LNCaP clone FGC (cell line): ENCODE results near the gene MOSMO.
"Not testable (repeated sequence)": the region's sequence is repeated elsewhere in the genome, so short reads cannot be mapped to it uniquely, and the experiment has no call there.

Source experiments
- DNase-seq: peaks from one replicate; pipeline ENCODE4 v3.0.0-alpha.2; 2011; ENCODE audit warnings: low read depth
- H3K4me3 ChIP-seq: 2 replicates; pipeline ENCODE4 v1.5.1; 2011; ENCODE audit warnings: mild to moderate bottlenecking, low read depth, low read length, control low read depth
- CTCF ChIP-seq: IDR thresholded peaks from 2 replicates; pipeline ENCODE4 v1.5.1; 2012; ENCODE audit warnings: mild to moderate bottlenecking; ENCODE audit not compliant: control insufficient read depth, insufficient read depth; ENCODE audit errors: extremely low read depth

MOSMO gene

DNA sequence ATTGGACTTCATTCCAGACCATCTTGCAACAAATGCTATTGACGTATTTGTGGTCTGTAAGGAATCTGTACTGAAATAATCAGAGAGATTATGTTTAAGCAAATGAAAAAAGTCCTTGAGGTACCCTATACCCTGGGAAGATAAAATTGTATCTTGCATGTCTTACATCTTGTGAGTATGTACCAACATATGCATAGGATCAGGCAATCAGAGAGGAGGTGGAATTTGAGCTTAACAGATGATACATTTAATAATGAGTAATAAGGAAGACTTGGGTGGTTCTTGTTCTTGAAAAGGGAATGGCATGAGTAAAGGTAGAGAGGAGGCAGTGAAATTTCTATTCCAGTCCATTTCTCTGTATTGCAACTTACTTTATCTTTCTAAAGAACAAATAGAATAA, 10.6 kb downstream of the MOSMO start:
- DNase-seq = no peak
- no peak overlapping the region for H3K4me3 ChIP-seq
- no peak for TF ChIP-seq CTCF

DNA sequence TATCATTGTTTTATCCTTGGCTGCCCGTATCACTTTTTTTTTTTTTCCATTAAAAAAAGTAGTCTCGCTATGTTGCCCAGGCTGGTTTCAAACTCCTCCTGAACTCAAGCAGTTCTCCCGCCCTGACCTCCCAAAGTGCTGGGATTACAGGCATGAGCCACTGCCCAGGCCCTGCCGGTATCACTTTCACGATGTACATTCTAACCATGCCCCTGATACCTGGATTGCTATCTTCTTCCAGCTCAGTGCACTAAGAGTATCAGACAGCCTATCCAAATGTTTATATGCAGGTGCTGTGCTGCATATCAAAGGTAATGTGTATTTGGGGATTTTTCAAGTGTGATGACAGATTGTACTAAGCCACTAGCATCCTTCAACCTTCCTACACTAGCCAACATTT, 14.2 kb downstream of the MOSMO start:
- no peak for DNase-seq
- H3K4me3 ChIP-seq = no peak overlapping the region
- no peak for TF ChIP-seq CTCF

GRCh38 chr16:22023505-22023904, 15.6 kb downstream of the MOSMO start:
- no peak for DNase-seq
- H3K4me3 ChIP-seq = no peak overlapping the region
- no peak for TF ChIP-seq CTCF

DNA sequence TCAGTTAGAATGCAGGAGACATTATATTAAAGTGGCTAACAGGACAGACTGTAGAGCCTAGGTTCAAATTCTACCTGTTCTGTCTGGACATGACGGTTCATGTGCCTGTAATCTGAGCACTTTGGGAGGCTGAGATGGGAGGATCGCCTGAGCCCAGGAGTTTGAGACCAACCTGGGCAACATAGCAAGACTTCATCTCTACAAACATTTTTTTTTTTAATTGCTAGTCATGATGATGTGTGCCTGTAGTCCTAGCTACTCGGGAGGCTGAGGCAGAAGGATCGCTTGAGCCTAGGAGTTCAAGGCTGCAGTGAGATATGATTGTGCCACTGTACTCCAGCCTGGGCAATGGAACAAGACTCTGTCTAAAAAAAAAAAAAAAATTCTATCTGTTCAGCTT, 16.9 kb downstream of the MOSMO start:
- DNase-seq, H3K4me3 ChIP-seq: not testable (repeated sequence)

DNA sequence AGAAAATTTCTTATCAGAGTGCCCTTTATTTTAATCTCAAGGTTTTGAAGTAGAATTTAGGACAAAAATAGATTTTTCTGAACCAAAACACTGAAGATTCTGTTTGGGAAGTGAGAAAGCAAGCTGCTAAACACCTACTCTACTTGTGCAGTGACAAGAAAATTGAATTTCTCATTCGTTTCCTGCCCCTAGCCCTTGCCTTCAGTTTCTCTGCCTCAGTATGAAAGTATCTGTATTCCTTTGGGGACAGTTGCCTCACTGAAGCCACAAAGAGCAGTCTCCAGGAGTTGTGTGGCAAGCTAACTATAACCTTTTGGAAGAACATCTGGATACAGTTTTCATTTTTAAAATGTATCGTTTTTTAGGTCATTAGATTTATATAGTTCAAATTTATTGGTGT, 19.7 kb downstream of the MOSMO start:
- DNase-seq = no peak
- H3K4me3 ChIP-seq = no peak overlapping the region
- no peak for TF ChIP-seq CTCF

DNA sequence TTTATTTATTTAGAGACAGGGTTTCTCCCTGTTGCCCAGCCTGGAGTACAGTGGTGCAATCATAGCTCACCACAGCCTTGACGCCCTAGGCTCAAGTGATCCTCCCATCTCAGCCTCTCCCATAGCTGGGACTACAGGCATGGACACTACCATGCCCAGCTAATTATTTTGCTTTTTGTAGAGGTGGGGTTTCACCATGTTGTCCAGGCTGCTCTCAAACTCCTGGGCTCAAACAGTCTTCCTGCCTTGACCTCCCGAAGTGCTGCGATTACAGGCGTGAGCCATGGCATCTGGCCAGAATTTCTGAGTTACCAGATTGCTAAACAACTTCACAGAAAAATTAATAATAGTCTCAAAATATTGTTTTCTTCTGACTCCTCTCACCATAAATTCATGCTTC, 21.7 kb downstream of the MOSMO start:
- DNase-seq = no peak
- TF ChIP-seq CTCF = no peak
- H3K4me3 ChIP-seq = no peak overlapping the region

GRCh38 chr16:22030087-22030812, 22.3 kb downstream of the MOSMO start:
- no peak overlapping the region for H3K4me3 ChIP-seq
- DNase-seq = no peak
- no peak for TF ChIP-seq CTCF
